HepG2 (cell line): ENCODE data around the gene RNF113A. TPM values are rescaled to one million over a fixed set of nuclear protein-coding genes. Genes with fewer than 3 reads are reported as not detected.

ENCODE experiments used
- ATAD3A ChIP-seq: sonication (generic); formaldehyde crosslinking; IDR thresholded peaks from 2 replicates; pipeline ENCODE4 v1.4.0; 2020; ENCODE audit warnings: missing genetic modification reagents
- BORCS8-MEF2B ChIP-seq: sonication (generic); formaldehyde crosslinking; IDR thresholded peaks from 2 replicates; pipeline ENCODE4 v1.8.0; 2022; ENCODE audit warnings: mild to moderate bottlenecking, missing genetic modification reagents
- GLMP ChIP-seq: sonication (generic); formaldehyde crosslinking; IDR thresholded peaks from 2 replicates; pipeline ENCODE4 v1.9.0; 2021; ENCODE audit warnings: missing genetic modification reagents, mild to moderate bottlenecking, borderline replicate concordance
- GPBP1L1 ChIP-seq: sonication (generic); formaldehyde crosslinking; IDR thresholded peaks from 2 replicates; pipeline ENCODE4 v1.5.0; 2020; ENCODE audit warnings: mild to moderate bottlenecking, missing genetic modification reagents
- HOXD1 ChIP-seq: sonication (generic); formaldehyde crosslinking; IDR thresholded peaks from 2 replicates; pipeline ENCODE4 v1.5.0; 2020; ENCODE audit warnings: missing genetic modification reagents
- JDP2 ChIP-seq: sonication (generic); formaldehyde crosslinking; IDR thresholded peaks from 2 replicates; pipeline ENCODE4 v1.8.1; 2022; ENCODE audit warnings: missing genetic modification reagents, borderline replicate concordance
- KLF15 ChIP-seq: sonication (generic); formaldehyde crosslinking; IDR thresholded peaks from 2 replicates; pipeline ENCODE4 v1.8.1; 2023; ENCODE audit warnings: borderline replicate concordance, mild to moderate bottlenecking, inconsistent platforms, missing genetic modification reagents, mixed read lengths
- MLXIP ChIP-seq: sonication (generic); formaldehyde crosslinking; IDR thresholded peaks from 2 replicates; pipeline ENCODE4 v1.9.0; 2021; ENCODE audit warnings: missing genetic modification reagents, borderline replicate concordance
- NFATC3 ChIP-seq: sonication (generic); formaldehyde crosslinking; IDR thresholded peaks from 2 replicates; pipeline ENCODE4 v1.5.1; 2020; ENCODE audit warnings: mild to moderate bottlenecking, missing genetic modification reagents
- POLR2AphosphoS2 ChIP-seq: IDR thresholded peaks from 2 replicates; pipeline ENCODE4 v1.6.1; 2011; ENCODE audit warnings: low read depth, low read length, improper control_type of control experiment
- SOX13 ChIP-seq, 3 experiments: fragments of 450-650 bp in 1 of 3; sonication (generic) in 1 of 3; formaldehyde crosslinking in 1 of 3; IDR thresholded peaks in 2 of 3; conservative IDR thresholded peaks in 1 of 3; 2 replicates each; pipeline versions ENCODE4 v1.5.0 to v1.6.1; 2016 to 2020; ENCODE audit warnings: antibody characterized with exemption in 1 of 3, mild to moderate bottlenecking in 1 of 3, missing compliant biosample characterization in 1 of 3, missing genetic modification reagents in 1 of 3, moderate library complexity in 1 of 3
- U2AF1 ChIP-seq: fragments of 200-400 bp; formaldehyde crosslinking; optimal IDR thresholded peaks from 2 replicates; pipeline ENCODE3; 2017; ENCODE audit warnings: mild to moderate bottlenecking, low read depth, low read length
- ZBTB37 ChIP-seq: sonication (generic); formaldehyde crosslinking; IDR thresholded peaks from 2 replicates; pipeline ENCODE4 v1.4.0; 2020; ENCODE audit warnings: mild to moderate bottlenecking, missing genetic modification reagents
- ZFP36L2 ChIP-seq: sonication (generic); formaldehyde crosslinking; IDR thresholded peaks from 2 replicates; pipeline ENCODE4 v1.4.0; 2020; ENCODE audit warnings: missing genetic modification reagents
- ZNF280B ChIP-seq: sonication (generic); formaldehyde crosslinking; IDR thresholded peaks from 2 replicates; pipeline ENCODE4 v1.5.0; 2020; ENCODE audit warnings: missing genetic modification reagents, mild to moderate bottlenecking, borderline replicate concordance
- ZNF367 ChIP-seq: sonication (generic); formaldehyde crosslinking; IDR thresholded peaks from 2 replicates; pipeline ENCODE4 v1.4.0; 2020; ENCODE audit warnings: missing genetic modification reagents, borderline replicate concordance
- ZNF446 ChIP-seq: sonication (generic); formaldehyde crosslinking; IDR thresholded peaks from 2 replicates; pipeline ENCODE4 v1.5.0; 2020; ENCODE audit warnings: mild to moderate bottlenecking, missing genetic modification reagents
- ZNF564 ChIP-seq: sonication (generic); formaldehyde crosslinking; IDR thresholded peaks from 2 replicates; pipeline ENCODE4 v1.8.1; 2023; ENCODE audit warnings: mild to moderate bottlenecking, missing genetic modification reagents
- ZNF709 ChIP-seq: sonication (generic); formaldehyde crosslinking; IDR thresholded peaks from 2 replicates; pipeline ENCODE4 v1.5.0; 2020; ENCODE audit warnings: mild to moderate bottlenecking, missing genetic modification reagents
- polyA plus RNA-seq, 8 experiments: library from polyadenylated mRNA; depleted of rRNA in 3 of 8; stranded (reverse) in 7 of 8; unstranded in 1 of 8; fragments of >200 nt; fragmentation: Illumina TruSeq in 4 of 8; extraction: Trizol in 4 of 8; gene quantifications; 2 replicates each; pipeline versions ENCODE4 v1.2.1 to v1.2.3, GENCODE V29; 2011 to 2016; ENCODE audit warnings: low read depth in 4 of 8, missing spikeins in 1 of 8, mixed read lengths in 1 of 8; ENCODE audit not compliant: insufficient read depth in 1 of 8
- total RNA-seq, 5 experiments: library from RNA; depleted of rRNA; stranded (reverse); fragments of >200 nt; fragmentation: Illumina TruSeq; extraction: Trizol; gene quantifications; 2 replicates each; pipeline ENCODE4 v1.2.3, GENCODE V29; 2016; ENCODE audit warnings: low read depth in 1 of 5

RNF113A gene
- total and polyA plus RNA-seq, 2 of the 13 experiments (the other 11 are each of a cell fraction or from before 2014, with no cell fraction given) = 14.0 to 15.4 TPM

- TF ChIP-seq POLR2AphosphoS2 (no peak), GPBP1L1 (CRISPR knock-in tag) (no peak), NFATC3 (CRISPR knock-in tag) (no peak), HOXD1 (CRISPR knock-in tag) (0 out of 2 replicates have a peak, but pooled peaks have one; percentile 35), ATAD3A (CRISPR knock-in tag) (no peak), SOX13 (IDR thresholded peaks at IDR 0.05) (no peak), SOX13 (CRISPR knock-in tag; conservative IDR thresholded peaks at IDR 0.05 in 1 of 2, IDR thresholded peaks at IDR 0.05 in 1 of 2) (no peak), GLMP (CRISPR knock-in tag) (no peak), U2AF1 (peak; percentile 54), ZBTB37 (CRISPR knock-in tag) (no peak), ZFP36L2 (no peak), ZNF367 (CRISPR knock-in tag) (no peak), ZNF280B (no peak), ZNF709 (CRISPR knock-in tag) (peak; percentile 31; the same call in 1 of the 2 replicates), ZNF446 (CRISPR knock-in tag) (no peak), ZNF564 (CRISPR knock-in tag) (peak; percentile 10; the same call in 1 of the 2 replicates), BORCS8-MEF2B (CRISPR knock-in tag) (peak; percentile 19; the same call in 1 of the 2 replicates), MLXIP (CRISPR knock-in tag) (peak; percentile 38; the same call in 1 of the 2 replicates), KLF15 (CRISPR knock-in tag) (no peak), JDP2 (CRISPR knock-in tag) (no peak)
These were observed at the start of gene RNF113A, which contains the start of gene NDUFA1 (continued) for GRCh38 chrX:119871599-119872395.
